Endothelial cell of umbilical vein (primary cell): ENCODE measurements around the gene ZNF609. TPM values are rescaled to one million over a fixed set of nuclear protein-coding genes. Genes with fewer than 3 reads are reported as not detected.
A peak's percentile ranks its signal among the peaks of the same experiment; 100 is the strongest.

Experiments
- BruUV-seq: library from RNA; stranded (reverse); fragments of 400-500 nt; replicated peaks from 2 replicates; lab custom pipeline; 2021; lab: Mats Ljungman, UMichigan
- CTCF ChIA-PET: fragments of 300-600, 350-600 bp; sonication (Branson Sonifier 250); formaldehyde crosslinking; loops from one replicate; lab custom pipeline; 2021; ENCODE audit warnings: antibody characterized with exemption, inconsistent platforms; lab: Charles Lee
- POLR2A ChIA-PET: fragments of 300-600, 350-600 bp; sonication (Branson Sonifier 250); formaldehyde crosslinking; loops from one replicate; lab custom pipeline; 2021; ENCODE audit warnings: antibody characterized with exemption, inconsistent platforms; lab: Charles Lee
- DNase-seq: peaks from one replicate; pipeline ENCODE4 v3.0.0-alpha.2; 2011; ENCODE audit warnings: low read depth, low spot score
- FAIRE-seq: peaks from 2 replicates; lab custom pipeline; 2011; peaks lifted over from hg19 to GRCh38; lab: Jason Lieb, UNC
- H2AFZ ChIP-seq: 2 replicates; pipeline ENCODE4 v1.6.0; 2012; ENCODE audit warnings: low read depth, low read length, control low read depth, inconsistent platforms
- H3K27ac ChIP-seq: 2 replicates; pipeline ENCODE4 v1.5.1; 2011; ENCODE audit warnings: low read depth, mild to moderate bottlenecking, control low read depth, low read length, moderate library complexity; ENCODE audit not compliant: insufficient read depth
- H3K27me3 ChIP-seq, 2 experiments: 2 replicates each; pipeline versions ENCODE4 v1.6.0 to v1.6.1; 2011; ENCODE audit warnings: low read length in 2 of 2, mixed read lengths in 1 of 2; ENCODE audit not compliant: control insufficient read depth in 2 of 2, insufficient read depth in 2 of 2
- H3K36me3 ChIP-seq, 2 experiments: 2 replicates in 1 of 2; 3 replicates in 1 of 2; pipeline ENCODE4 v1.5.1; 2011; ENCODE audit warnings: low read length in 2 of 2, mild to moderate bottlenecking in 1 of 2, moderate library complexity in 1 of 2; ENCODE audit not compliant: control insufficient read depth in 2 of 2, insufficient read depth in 2 of 2; ENCODE audit errors: extremely low read depth in 1 of 2
- H3K4me1 ChIP-seq: 3 replicates; pipeline ENCODE4 v1.5.1; 2011; ENCODE audit warnings: mild to moderate bottlenecking, low read length; ENCODE audit not compliant: control insufficient read depth, insufficient read depth; ENCODE audit errors: extremely low read depth
- H3K4me2 ChIP-seq: 2 replicates; pipeline ENCODE4 v1.6.1; 2011; ENCODE audit warnings: low read length, control low read depth, mixed read lengths; ENCODE audit not compliant: insufficient read depth
- H3K4me3 ChIP-seq, 3 experiments: fragments of 200-600 bp in 1 of 3; sonication (generic), shearing (Covaris generic) in 1 of 3; replicated peaks in 1 of 3; 2 replicates each; pipeline ENCODE4 v1.5.1; 2011 to 2016; ENCODE audit warnings: control low read depth in 3 of 3, low read length in 3 of 3, mild to moderate bottlenecking in 2 of 3, inconsistent platforms in 1 of 3, low read depth in 1 of 3, moderate library complexity in 1 of 3; ENCODE audit not compliant: insufficient read depth in 1 of 3
- H3K79me2 ChIP-seq: 2 replicates; pipeline ENCODE4 v1.6.0; 2012; ENCODE audit warnings: low read length, inconsistent platforms; ENCODE audit not compliant: control insufficient read depth, insufficient read depth
- H3K9ac ChIP-seq: replicated peaks from 2 replicates; pipeline ENCODE3; 2011; ENCODE audit warnings: low read length, control low read depth; ENCODE audit not compliant: insufficient read depth; ENCODE audit errors: extremely low read depth
- H3K9me1 ChIP-seq: replicated peaks from 3 replicates; pipeline ENCODE4 v1.6.0; 2011; ENCODE audit warnings: mild to moderate bottlenecking, low read length; ENCODE audit not compliant: control insufficient read depth, insufficient read depth; ENCODE audit errors: extremely low read depth
- H3K9me3 ChIP-seq: replicated peaks from 2 replicates; pipeline ENCODE4 v1.5.1; 2012; ENCODE audit warnings: low read length, inconsistent platforms; ENCODE audit not compliant: control insufficient read depth, insufficient read depth
- H4K20me1 ChIP-seq: replicated peaks from 2 replicates; pipeline ENCODE3; 2011; ENCODE audit warnings: mild to moderate bottlenecking, low read length; ENCODE audit not compliant: control insufficient read depth, insufficient read depth; ENCODE audit errors: extremely low read depth
- EZH2 ChIP-seq: IDR thresholded peaks from 2 replicates; pipeline ENCODE4 v1.6.1; 2012; ENCODE audit warnings: borderline replicate concordance, low read depth, mild to moderate bottlenecking, moderate library complexity, low read length, inconsistent platforms; ENCODE audit not compliant: severe bottlenecking
- FOS ChIP-seq: IDR thresholded peaks from 2 replicates; pipeline ENCODE4 v1.6.1; 2011; ENCODE audit warnings: mild to moderate bottlenecking, low read length, moderate library complexity, borderline replicate concordance; ENCODE audit not compliant: insufficient read depth
- GATA2 ChIP-seq: IDR thresholded peaks from 2 replicates; pipeline ENCODE4 v1.7.0; 2011; ENCODE audit warnings: low read depth, mild to moderate bottlenecking, moderate library complexity, mixed read lengths, low read length; ENCODE audit not compliant: insufficient read length, insufficient read depth
- JUN ChIP-seq: IDR thresholded peaks from 2 replicates; pipeline ENCODE4 v1.6.1; 2011; ENCODE audit warnings: borderline replicate concordance, low read depth; ENCODE audit not compliant: insufficient read length, insufficient read depth
- MAX ChIP-seq: IDR thresholded peaks from 2 replicates; pipeline ENCODE4 v1.6.1; 2011; ENCODE audit not compliant: insufficient read depth, insufficient read length
- MYC ChIP-seq: IDR thresholded peaks from one replicate; pipeline ENCODE4 v1.6.1; 2011; ENCODE audit warnings: mild to moderate bottlenecking, low read depth, low read length
- POLR2A ChIP-seq: IDR thresholded peaks from 2 replicates; pipeline ENCODE4 v1.6.1; 2012; ENCODE audit warnings: low read depth, mild to moderate bottlenecking, control low read depth, low read length
- POLR2AphosphoS5 ChIP-seq: IDR thresholded peaks from 2 replicates; pipeline ENCODE4 v1.6.1; 2012; ENCODE audit warnings: low read depth, mild to moderate bottlenecking, control low read depth, low read length, moderate library complexity; ENCODE audit not compliant: insufficient read depth
- dilution Hi-C: fragments of 300-500 bp; cut with MboI; formaldehyde crosslinking; loops from one replicate; pipeline ENCODE4 v1.15.0; 2019; ENCODE audit warnings: low sequenced_read_pairs; ENCODE audit not compliant: extremely low pct_ligation_motif_present
- intact Hi-C: fragments of 100-400 bp; cut with micrococcal nuclease; formaldehyde crosslinking; loops from one replicate; pipeline ENCODE4 v1.10.0; 2022
- polyA plus RNA-seq, 4 experiments: library from polyadenylated mRNA; depleted of rRNA in 3 of 4; stranded (reverse) in 3 of 4; unstranded in 1 of 4; fragments of >200 nt; gene quantifications; 2 replicates each; pipeline versions ENCODE4 v1.2.1 to v1.2.3, GENCODE V29; 2011 to 2012; ENCODE audit warnings: missing spikeins in 1 of 4
- total RNA-seq: library from RNA; stranded (reverse); gene quantifications from 2 replicates; pipeline ENCODE4 v1.2.3, GENCODE V29; 2021
- TF ChIP-seq, protein P1 (sequence below), 2 donors: IDR thresholded peaks; 1 replicate in 1 of 2; 2 replicates in 1 of 2; pipeline ENCODE4 v1.5.1; 2011; ENCODE audit warnings: low read length in 2 of 2, mild to moderate bottlenecking in 2 of 2, moderate library complexity in 2 of 2, control low read depth in 1 of 2, inconsistent platforms in 1 of 2, low read depth in 1 of 2; ENCODE audit not compliant: insufficient read depth in 1 of 2; ENCODE audit errors: extremely low read depth in 1 of 2

ZNF609 gene
- total and polyA plus RNA-seq, 2 donors (not counting 3 experiments of a cell fraction or from before 2014, with no cell fraction given): 18.2 to 49.6 TPM

DNA sequence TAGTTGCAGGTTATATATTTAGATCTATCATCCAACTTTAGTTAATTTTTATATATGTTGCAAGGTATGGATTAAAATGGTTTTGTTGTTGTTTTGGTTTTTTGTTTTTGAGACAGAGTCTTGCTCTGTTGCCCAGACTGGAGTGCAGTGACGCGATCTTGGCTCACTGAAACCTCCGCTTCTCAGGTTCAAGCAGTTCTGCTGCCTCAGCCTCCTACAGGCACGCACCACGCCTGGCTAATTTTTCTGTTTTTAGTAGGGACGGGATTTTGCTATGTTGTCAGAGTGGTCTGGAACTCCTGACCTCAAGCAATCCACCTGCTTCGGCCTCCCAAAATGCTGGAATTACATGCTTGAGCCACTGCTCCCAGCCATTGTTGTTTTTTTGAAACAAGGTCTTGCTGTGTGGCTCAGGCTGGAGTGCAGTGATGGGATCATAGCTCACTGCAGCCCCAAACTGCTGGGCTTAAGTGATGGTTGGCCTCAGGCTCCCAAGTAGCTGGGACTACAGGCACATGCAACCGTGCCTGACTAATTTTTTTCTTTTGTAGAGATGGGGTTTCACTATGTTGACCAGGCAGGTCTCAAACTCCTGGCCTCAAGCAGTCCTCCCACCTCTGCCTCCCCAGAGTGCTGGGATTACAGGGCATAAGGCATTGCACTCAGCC is 92.0 kb downstream of the ZNF609 start:
- no peak overlapping the region for H2AFZ ChIP-seq
- H3K4me3 ChIP-seq: no peak overlapping the region
- TF ChIP-seq JUN: no peak
- no peak for TF ChIP-seq EZH2
- no peak for TF ChIP-seq MYC
- no peak for TF ChIP-seq POLR2AphosphoS5
- peaks cover 88% of the 10 kb centered on the region for H3K79me2 ChIP-seq
- no TSS peak for BruUV-seq
- no peak overlapping the region for H3K4me2 ChIP-seq
- H3K27me3 ChIP-seq: no peaks in the 10 kb centered on the region
- no peaks in the 10 kb centered on the region for H3K9me1 ChIP-seq
- intact Hi-C loops: no loop called here
- dilution Hi-C loops: no loop called here
- FAIRE-seq (no peak), DNase-seq (no peak)
- no peaks in the 10 kb centered on the region for H3K4me1 ChIP-seq
- H3K27ac ChIP-seq: no peak overlapping the region
- no peak overlapping the region for H3K9ac ChIP-seq
- H3K36me3 ChIP-seq: no peaks in the 10 kb centered on the region
- peaks cover 8% of the 10 kb centered on the region for H4K20me1 ChIP-seq
- ChIA-PET CTCF (interaction anchor here (0.7 to 1.7 kb wide), 3 partner anchors 14 to 44 kb away, joined by 3 to 5 read pairs (median 3); no protein-coding TSS in a partner anchor), POLR2A (no interaction called here)
- H3K9me3 ChIP-seq: no peaks in the 10 kb centered on the region

- Histone ChIP-seq H3K4me3 (no peak overlapping the region), H3K27ac (no peak overlapping the region), H2AFZ (no peak overlapping the region), H3K36me3 (no peaks in the 10 kb centered on the region), H3K9me3 (no peaks in the 10 kb centered on the region), H3K79me2 (peaks cover 87% of the 10 kb centered on the region), H3K27me3 (no peaks in the 10 kb centered on the region), H3K9me1 (no peaks in the 10 kb centered on the region), H3K9ac (peak overlapping the region; percentile 7), H4K20me1 (peaks cover 9% of the 10 kb centered on the region), H3K4me2 (peak overlapping the region; percentile 42), H3K4me1 (peaks cover 13% of the 10 kb centered on the region)
- TF ChIP-seq GATA2: no peak
- no peak for TF ChIP-seq MAX
- TF ChIP-seq POLR2A: no peak
- TF ChIP-seq FOS: no peak
- TF ChIP-seq, protein P1, sequence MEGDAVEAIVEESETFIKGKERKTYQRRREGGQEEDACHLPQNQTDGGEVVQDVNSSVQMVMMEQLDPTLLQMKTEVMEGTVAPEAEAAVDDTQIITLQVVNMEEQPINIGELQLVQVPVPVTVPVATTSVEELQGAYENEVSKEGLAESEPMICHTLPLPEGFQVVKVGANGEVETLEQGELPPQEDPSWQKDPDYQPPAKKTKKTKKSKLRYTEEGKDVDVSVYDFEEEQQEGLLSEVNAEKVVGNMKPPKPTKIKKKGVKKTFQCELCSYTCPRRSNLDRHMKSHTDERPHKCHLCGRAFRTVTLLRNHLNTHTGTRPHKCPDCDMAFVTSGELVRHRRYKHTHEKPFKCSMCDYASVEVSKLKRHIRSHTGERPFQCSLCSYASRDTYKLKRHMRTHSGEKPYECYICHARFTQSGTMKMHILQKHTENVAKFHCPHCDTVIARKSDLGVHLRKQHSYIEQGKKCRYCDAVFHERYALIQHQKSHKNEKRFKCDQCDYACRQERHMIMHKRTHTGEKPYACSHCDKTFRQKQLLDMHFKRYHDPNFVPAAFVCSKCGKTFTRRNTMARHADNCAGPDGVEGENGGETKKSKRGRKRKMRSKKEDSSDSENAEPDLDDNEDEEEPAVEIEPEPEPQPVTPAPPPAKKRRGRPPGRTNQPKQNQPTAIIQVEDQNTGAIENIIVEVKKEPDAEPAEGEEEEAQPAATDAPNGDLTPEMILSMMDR (IDR thresholded peaks at IDR 0.05; ENCODE audit: extremely low read depth in 1 of 2, insufficient read depth in 1 of 2, low read depth in 1 of 2, low read length in 2 of 2): no peak
- no peak for TF ChIP-seq EZH2
- no peak for TF ChIP-seq JUN
- TF ChIP-seq MYC: no peak
- no peak for TF ChIP-seq POLR2AphosphoS5
- DNase-seq: peak; percentile 61
- no peak for FAIRE-seq
- BruUV-seq: no TSS peak
- ChIA-PET POLR2A (interaction anchor here (0.6 to 1.4 kb wide), 2 partner anchors 11 to 44 kb away, joined by 4 to 7 read pairs; no protein-coding TSS in a partner anchor), CTCF (interaction anchor here (0.6 to 1.5 kb wide), 7 partner anchors 13 to 131 kb away, joined by 3 to 7 read pairs (median 4); no protein-coding TSS in a partner anchor)
- intact Hi-C loops: no loop called here
- dilution Hi-C loops: no loop called here
Observed at GRCh38 chr15:64558460-64559179, 98.2 kb downstream of the ZNF609 start.
